H9 (cell line): ENCODE data around the gene CHCHD3. TPM values are rescaled to one million over a fixed set of nuclear protein-coding genes. Genes with fewer than 3 reads are reported as not detected.

ENCODE experiments used
- DNase-seq: peaks from one replicate; pipeline ENCODE4 v3.0.0-alpha.2; 2017
- H2AFZ ChIP-seq: one replicate; pipeline ENCODE4 v1.6.1; 2013; ENCODE audit warnings: mild to moderate bottlenecking, low read length, control low read depth, moderate library complexity
- H2AK5ac ChIP-seq: 2 replicates; pipeline ENCODE4 v1.6.1; 2013; ENCODE audit warnings: low read length, control low read depth, mixed read lengths; ENCODE audit not compliant: insufficient read length
- H2BK120ac ChIP-seq: one replicate; pipeline ENCODE4 v1.6.1; 2013; ENCODE audit warnings: low read depth, mild to moderate bottlenecking, low read length, control low read depth, inconsistent platforms; ENCODE audit not compliant: poor library complexity, severe bottlenecking
- H2BK12ac ChIP-seq: 2 replicates; pipeline ENCODE4 v1.6.1; 2013; ENCODE audit warnings: low read length, control low read depth, mixed read lengths, low read depth; ENCODE audit not compliant: insufficient read length
- H2BK15ac ChIP-seq: 2 replicates; pipeline ENCODE4 v1.6.1; 2013; ENCODE audit warnings: low read depth, low read length, control low read depth
- H2BK20ac ChIP-seq: one replicate; pipeline ENCODE4 v1.6.1; 2013; ENCODE audit warnings: low read depth, mild to moderate bottlenecking, low read length, control low read depth, inconsistent platforms; ENCODE audit not compliant: poor library complexity, severe bottlenecking
- H2BK5ac ChIP-seq: 2 replicates; pipeline ENCODE4 v1.6.1; 2013; ENCODE audit warnings: low read length, control low read depth, mixed read lengths; ENCODE audit not compliant: insufficient read length
- H3K14ac ChIP-seq: 2 replicates; pipeline ENCODE4 v1.6.1; 2013; ENCODE audit warnings: low read length, control low read depth; ENCODE audit not compliant: insufficient read depth
- H3K18ac ChIP-seq: 2 replicates; pipeline ENCODE4 v1.6.1; 2013; ENCODE audit warnings: low read depth, mild to moderate bottlenecking, mixed read lengths, low read length, control low read depth; ENCODE audit not compliant: insufficient read length
- H3K23ac ChIP-seq: 2 replicates; pipeline ENCODE4 v1.6.1; 2013; ENCODE audit warnings: low read length, control low read depth, mixed read lengths, low read depth; ENCODE audit not compliant: insufficient read length
- H3K23me2 ChIP-seq: 2 replicates; pipeline ENCODE4 v1.6.1; 2013; ENCODE audit warnings: low read depth, mild to moderate bottlenecking, mixed read lengths, low read length, control low read depth; ENCODE audit not compliant: insufficient read length, poor library complexity, severe bottlenecking
- H3K27ac ChIP-seq: 2 replicates; pipeline ENCODE4 v1.5.1; 2013; ENCODE audit warnings: low read length, control low read depth, mixed read lengths, low read depth; ENCODE audit not compliant: insufficient read length
- H3K27me3 ChIP-seq: 2 replicates; pipeline ENCODE4 v1.6.1; 2013; ENCODE audit warnings: low read length, control low read depth, inconsistent platforms; ENCODE audit not compliant: insufficient read depth
- H3K4ac ChIP-seq: 2 replicates; pipeline ENCODE4 v1.6.1; 2013; ENCODE audit warnings: low read depth, mild to moderate bottlenecking, control low read depth, inconsistent platforms, low read length, moderate library complexity
- H3K4me1 ChIP-seq: 2 replicates; pipeline ENCODE4 v1.6.1; 2013; ENCODE audit warnings: low read length, control low read depth, inconsistent platforms; ENCODE audit not compliant: insufficient read depth
- H3K4me2 ChIP-seq: 2 replicates; pipeline ENCODE4 v1.6.1; 2013; ENCODE audit warnings: low read length, control low read depth, mixed read lengths; ENCODE audit not compliant: insufficient read length, insufficient read depth
- H3K56ac ChIP-seq: 2 replicates; pipeline ENCODE4 v1.6.1; 2013; ENCODE audit warnings: low read depth, mild to moderate bottlenecking, mixed read lengths, low read length, control low read depth; ENCODE audit not compliant: insufficient read length
- H3K79me1 ChIP-seq: 2 replicates; pipeline ENCODE4 v1.6.1; 2013; ENCODE audit warnings: low read depth, mild to moderate bottlenecking, moderate library complexity, low read length, control low read depth, inconsistent platforms; ENCODE audit not compliant: insufficient read depth, poor library complexity, severe bottlenecking
- H3K79me2 ChIP-seq: 2 replicates; pipeline ENCODE4 v1.6.1; 2013; ENCODE audit warnings: low read length, control low read depth, inconsistent platforms; ENCODE audit not compliant: insufficient read depth
- H3K9ac ChIP-seq: 2 replicates; pipeline ENCODE4 v1.6.1; 2013; ENCODE audit warnings: low read length, control low read depth, mixed read lengths; ENCODE audit not compliant: insufficient read length; ENCODE audit errors: extremely low read depth
- H3K9me3 ChIP-seq: one replicate; pipeline ENCODE4 v1.6.1; 2013; ENCODE audit warnings: low read depth, low read length, inconsistent platforms; ENCODE audit not compliant: control insufficient read depth
- H3T11ph ChIP-seq: one replicate; pipeline ENCODE4 v1.6.1; 2013; ENCODE audit warnings: mild to moderate bottlenecking, low read length, control low read depth, inconsistent platforms
- H4K20me1 ChIP-seq: one replicate; pipeline ENCODE4 v1.6.1; 2013; ENCODE audit not compliant: control insufficient read depth, insufficient read length, insufficient read depth
- H4K5ac ChIP-seq: 2 replicates; pipeline ENCODE4 v1.6.1; 2013; ENCODE audit warnings: low read depth, mild to moderate bottlenecking, mixed read lengths, low read length, control low read depth; ENCODE audit not compliant: insufficient read length
- H4K8ac ChIP-seq: replicated peaks from 2 replicates; pipeline ENCODE4 v1.6.1; 2013; ENCODE audit warnings: low read length, control low read depth, mixed read lengths, low read depth; ENCODE audit not compliant: insufficient read length
- H4K91ac ChIP-seq: 2 replicates; pipeline ENCODE4 v1.6.1; 2013; ENCODE audit warnings: low read depth, mild to moderate bottlenecking, moderate library complexity, mixed read lengths, low read length, control low read depth; ENCODE audit not compliant: insufficient read length
- H3K27ac Mint-ChIP-seq, 3 experiments: 2 replicates in 2 of 3; 3 replicates in 1 of 3; pipeline ENCODE4 v1.8.0; 2020 to 2021; ENCODE audit warnings: mixed read lengths in 3 of 3, mild to moderate bottlenecking in 1 of 3, moderate library complexity in 1 of 3
- H3K27me3 Mint-ChIP-seq: 2 replicates; pipeline ENCODE4 v1.8.0; 2021; ENCODE audit warnings: low read depth, mild to moderate bottlenecking, moderate library complexity, mixed read lengths
- H3K36me3 Mint-ChIP-seq, 3 experiments: 2 replicates in 2 of 3; 3 replicates in 1 of 3; pipeline ENCODE4 v1.8.0; 2020 to 2021; ENCODE audit warnings: low read depth in 3 of 3, mixed read lengths in 3 of 3; ENCODE audit not compliant: insufficient read depth in 1 of 3
- H3K4me1 Mint-ChIP-seq, 2 experiments: 2 replicates each; pipeline ENCODE4 v1.8.0; 2020; ENCODE audit warnings: mixed read lengths in 2 of 2
- H3K4me3 Mint-ChIP-seq, 2 experiments: 2 replicates in 1 of 2; 3 replicates in 1 of 2; pipeline ENCODE4 v1.8.0; 2020 to 2021; ENCODE audit warnings: mild to moderate bottlenecking in 2 of 2, mixed read lengths in 2 of 2, moderate library complexity in 1 of 2
- H3K9me3 Mint-ChIP-seq, 2 experiments: 2 replicates in 1 of 2; 3 replicates in 1 of 2; pipeline ENCODE4 v1.8.0; 2020; ENCODE audit warnings: mild to moderate bottlenecking in 2 of 2, mixed read lengths in 2 of 2, moderate library complexity in 1 of 2
- CTCF ChIP-seq: fragments of 200-600 bp; sonication (generic); conservative IDR thresholded peaks from 3 replicates; pipeline ENCODE4 v1.8.0; 2021; ENCODE audit warnings: antibody characterized with exemption, mild to moderate bottlenecking
- WGBS: extraction: QIAGEN DNeasy Blood & Tissue Kit; methylation state at CpG from one replicate; pipeline ENCODE4 v1.1.7; 2013; ENCODE audit warnings: missing lambda C conversion rate, low lambda C conversion rate, mixed read lengths; ENCODE audit not compliant: insufficient read length; ENCODE audit errors: extremely low coverage; 5-methylcytosine and 5-hydroxymethylcytosine counted together
- total RNA-seq: library from RNA; stranded (reverse); gene quantifications from 2 replicates; pipeline ENCODE4 v1.2.1, GENCODE V29; 2021

CHCHD3 gene
- total RNA-seq, 1 experiment from 2014 or later: 104 TPM

- H3K27ac ChIP-seq: no peak overlapping the region
- no peak overlapping the region for H2AFZ ChIP-seq
- Mint-ChIP-seq H3K4me3 (no peak overlapping the region), H3K27me3 (no peaks in the 10 kb centered on the region), H3K9me3 (no peaks in the 10 kb centered on the region), H3K27ac (no peak overlapping the region), H3K36me3 (peaks cover 0 to 4% (median 0%) of the 10 kb centered on the region in 3 experiments; a peak in 2 of 7 replicates), H3K4me1 (peaks cover 7 to 13% of the 10 kb centered on the region in 2 experiments)
- no peaks in the 10 kb centered on the region for H4K20me1 ChIP-seq
- no CpG with 5 or more reads among the region's 4 CpGs for WGBS
- no peak overlapping the region for H3K9ac ChIP-seq
- H4K5ac ChIP-seq: no peak overlapping the region
- peaks cover 3% of the 10 kb centered on the region for H3K79me1 ChIP-seq
- no peaks in the 10 kb centered on the region for H3K79me2 ChIP-seq
- no peaks in the 10 kb centered on the region for H3K9me3 ChIP-seq
- TF ChIP-seq CTCF: no peak
- H3K4me2 ChIP-seq: no peak overlapping the region
- H2BK15ac ChIP-seq: no peak overlapping the region
- H3K27me3 ChIP-seq: no peaks in the 10 kb centered on the region
- no peak overlapping the region for H3K23ac ChIP-seq
- no peak overlapping the region for H4K91ac ChIP-seq
- H2BK5ac ChIP-seq: no peak overlapping the region
- no peak overlapping the region for H2BK120ac ChIP-seq
- H3K18ac ChIP-seq: no peak overlapping the region
- no peak overlapping the region for H3K56ac ChIP-seq
- H3K23me2 ChIP-seq: no peaks in the 10 kb centered on the region
- no peak overlapping the region for H3K14ac ChIP-seq
- no peak for DNase-seq
- H3T11ph ChIP-seq: no peak overlapping the region
- H3K4ac ChIP-seq: no peak overlapping the region
- no peak overlapping the region for H4K8ac ChIP-seq
- no peaks in the 10 kb centered on the region for H3K4me1 ChIP-seq
- no peak overlapping the region for H2BK12ac ChIP-seq
- H2BK20ac ChIP-seq: no peak overlapping the region
- no peak overlapping the region for H2AK5ac ChIP-seq
Observed at GRCh38 chr7:132939495-132939894, 142.4 kb downstream of the CHCHD3 start.
